ENCODE results near the gene FSCN2.

Gene FSCN2

DNA sequence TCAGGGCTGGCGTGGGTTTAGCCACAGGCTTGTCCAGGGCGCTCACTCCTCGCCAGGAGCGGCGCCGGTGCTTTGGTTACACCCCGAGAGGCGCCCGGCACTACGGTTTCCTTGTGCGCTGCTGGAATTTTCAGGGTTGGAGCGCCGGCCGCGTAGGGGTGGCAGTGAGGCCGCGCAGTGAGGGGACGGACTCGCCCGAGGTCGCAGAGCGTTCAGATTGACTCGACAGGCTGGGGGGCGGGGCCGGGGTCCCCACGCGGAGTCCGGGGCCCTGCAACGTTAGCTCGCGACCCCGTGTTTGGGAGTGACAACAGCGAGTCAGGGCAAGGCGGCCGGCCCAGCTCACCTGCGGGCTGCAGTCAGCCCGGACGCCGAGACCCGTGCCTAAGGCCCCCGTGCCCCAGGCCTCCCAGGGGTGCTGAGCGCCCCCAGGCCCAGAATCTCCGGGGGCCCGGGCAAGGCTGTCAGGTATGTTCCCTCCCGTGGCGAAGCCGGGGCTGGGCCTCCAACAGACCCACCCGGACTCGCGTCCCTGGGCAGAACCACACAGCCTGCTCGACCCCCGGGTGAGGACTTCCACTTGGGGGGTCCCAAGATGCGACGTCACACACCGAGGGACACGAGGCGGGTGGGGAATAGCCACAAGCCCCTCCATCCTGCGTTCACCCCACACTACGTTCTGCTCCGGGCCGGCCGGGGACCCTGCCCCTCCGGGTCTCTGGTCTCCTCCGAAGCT is 14.3 kb upstream of the FSCN2 start:
- peak; percentile 19 for DNase-seq (ENCODE audit: low spot score)

DNA sequence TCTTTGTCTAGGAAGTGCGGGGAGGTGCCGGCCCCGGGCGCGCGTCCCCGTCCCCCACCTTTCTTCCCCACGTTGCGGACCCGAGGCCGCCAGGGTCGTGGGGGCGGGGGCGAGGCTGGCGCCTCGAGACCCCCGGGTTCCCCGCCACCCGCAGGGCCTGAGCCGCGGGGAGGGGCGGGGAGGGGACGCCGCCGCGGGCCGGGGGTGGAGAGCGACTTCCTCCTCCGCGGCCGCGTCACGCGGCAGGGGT is 13.8 kb upstream of the FSCN2 start:
- DNase-seq (ENCODE audit: low spot score) = no peak

GRCh38 chr17:81514739-81515529 is 13.2 kb upstream of the FSCN2 start:
- DNase-seq (ENCODE audit: low spot score) = peak; percentile 71

DNA sequence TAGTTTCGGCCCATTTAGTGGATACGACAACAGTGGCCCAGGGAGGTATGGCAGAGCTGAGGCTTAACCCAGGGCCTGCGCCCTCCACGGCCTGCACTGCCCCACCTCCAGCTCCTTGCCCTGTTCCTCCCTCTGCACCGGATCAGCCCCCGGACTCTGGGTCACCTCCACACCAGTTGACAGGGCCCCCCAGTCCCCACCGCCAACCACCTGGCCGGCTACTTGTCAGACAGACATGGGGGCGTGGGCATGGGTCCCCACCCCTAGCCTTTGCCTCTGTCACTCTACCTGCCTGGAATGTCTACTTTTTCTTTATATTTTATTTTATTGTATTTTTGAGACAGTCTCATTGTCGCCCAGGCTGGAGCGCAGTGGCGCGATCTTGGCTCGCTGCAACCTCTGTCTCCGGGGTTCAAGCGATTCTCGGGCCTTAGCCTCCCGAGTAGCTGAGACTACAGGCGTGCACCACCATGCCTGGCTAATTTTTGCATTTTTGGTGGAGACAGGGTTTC is 12.6 kb upstream of the FSCN2 start:
- DNase-seq (ENCODE audit: low spot score) = no peak

DNA sequence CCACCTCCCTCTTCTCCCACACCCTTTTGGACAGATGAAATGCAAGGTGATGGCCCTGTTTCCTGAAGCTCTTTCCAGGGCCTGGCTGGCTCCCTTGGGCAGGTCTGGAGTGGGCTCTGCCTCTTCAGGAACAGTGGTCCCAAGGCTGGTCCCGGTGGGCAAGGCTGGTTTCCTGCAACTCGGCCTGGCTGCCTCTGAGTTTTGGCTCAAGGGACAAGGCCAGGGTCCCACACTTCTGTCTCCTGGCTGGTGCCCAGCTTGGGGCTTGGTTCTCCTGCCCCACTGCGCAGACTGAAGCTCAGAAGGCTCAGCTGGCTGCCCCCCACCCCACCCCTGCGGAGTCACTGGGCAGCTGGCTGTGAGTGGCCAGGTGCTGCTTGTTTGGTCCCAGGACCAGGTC is 11.7 kb upstream of the FSCN2 start:
- no peak for DNase-seq (ENCODE audit: low spot score)

- no peak for DNase-seq (ENCODE audit: low spot score)
Observed at GRCh38 chr17:81517009-81517338, 11.2 kb upstream of the FSCN2 start.

- DNase-seq (ENCODE audit: low spot score) = no peak
Observed at GRCh38 chr17:81517339-81518112, 10.7 kb upstream of the FSCN2 start.

- no peak for DNase-seq (ENCODE audit: low spot score)
Observed at GRCh38 chr17:81518113-81518784, 9.9 kb upstream of the FSCN2 start.

DNA sequence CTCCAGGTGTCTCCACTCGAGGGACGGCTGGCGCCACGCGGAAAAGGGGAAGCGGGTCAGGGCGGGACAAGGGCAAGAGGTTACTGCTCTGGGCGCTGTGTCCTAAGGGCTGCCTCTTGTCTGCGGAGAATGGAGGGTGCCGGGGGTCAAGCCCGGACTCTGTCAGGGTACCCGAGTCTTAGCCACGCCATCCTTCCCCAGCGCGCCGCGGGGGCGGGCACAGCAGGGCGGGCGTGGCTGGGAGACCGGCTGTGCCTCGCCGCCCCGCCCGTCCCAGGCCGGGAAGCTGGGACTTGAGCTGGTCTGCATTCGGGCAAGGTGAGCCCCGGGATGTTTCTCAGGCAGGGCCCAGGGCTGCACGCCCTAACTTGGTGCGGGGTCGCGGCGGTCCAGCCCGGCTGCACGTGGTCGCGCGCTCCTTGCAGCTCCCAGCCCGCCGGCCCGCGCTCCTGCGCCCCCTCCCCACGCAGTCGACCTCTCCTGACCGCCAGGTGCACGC is 9.3 kb upstream of the FSCN2 start:
- DNase-seq (ENCODE audit: low spot score) = no peak

- peak; percentile 77 for DNase-seq (ENCODE audit: low spot score)
Observed at GRCh38 chr17:81519284-81520020, 8.7 kb upstream of the FSCN2 start.

- no peak for DNase-seq (ENCODE audit: low spot score)
Observed at GRCh38 chr17:81520021-81520901, 7.9 kb upstream of the FSCN2 start.

DNA sequence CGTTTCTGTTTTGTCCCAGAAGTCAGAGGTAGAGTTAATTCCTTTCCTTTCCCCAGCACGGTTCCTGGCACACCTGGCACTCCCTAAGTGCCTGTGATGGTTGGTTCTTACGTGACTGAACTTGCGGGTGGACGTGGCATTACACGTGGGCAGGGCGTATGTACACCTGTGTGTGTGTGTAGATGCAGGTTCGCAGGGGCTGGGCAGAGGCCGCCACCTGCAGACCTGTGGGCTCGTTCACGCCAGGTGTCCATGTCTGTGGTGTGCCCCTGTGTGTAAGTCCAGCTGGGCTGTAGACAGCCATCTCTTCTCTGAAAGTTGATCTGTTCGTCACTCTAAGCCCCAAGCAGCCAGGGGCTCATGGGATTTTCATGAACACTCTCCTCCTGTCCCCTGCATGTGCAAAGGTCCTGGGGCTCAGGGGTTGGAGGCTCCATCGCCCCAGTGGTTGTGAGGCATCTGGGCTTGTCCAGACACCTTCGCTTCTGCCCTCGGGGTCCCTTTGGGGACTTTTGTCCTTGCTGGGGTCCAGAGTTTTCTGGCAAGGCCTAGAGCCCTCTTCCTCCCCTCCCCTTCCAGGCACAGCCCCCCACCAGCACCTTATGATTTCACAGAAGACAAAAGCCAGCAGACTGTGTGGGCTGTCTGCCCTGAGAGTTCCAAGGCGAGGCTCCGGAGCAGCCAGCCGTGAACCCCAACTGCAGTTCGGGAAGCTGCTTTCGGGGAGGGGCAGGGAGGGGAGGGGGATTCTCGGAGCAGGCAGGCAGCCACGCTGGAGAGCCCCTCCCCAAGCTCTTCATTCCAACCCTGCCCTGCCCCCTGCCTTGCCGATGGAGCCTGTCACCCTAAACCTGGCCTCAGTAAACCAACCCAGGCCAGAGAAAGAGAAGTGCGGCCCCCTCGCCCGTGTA is 5.4 kb upstream of the FSCN2 start:
- no peak for DNase-seq (ENCODE audit: low spot score)

DNA sequence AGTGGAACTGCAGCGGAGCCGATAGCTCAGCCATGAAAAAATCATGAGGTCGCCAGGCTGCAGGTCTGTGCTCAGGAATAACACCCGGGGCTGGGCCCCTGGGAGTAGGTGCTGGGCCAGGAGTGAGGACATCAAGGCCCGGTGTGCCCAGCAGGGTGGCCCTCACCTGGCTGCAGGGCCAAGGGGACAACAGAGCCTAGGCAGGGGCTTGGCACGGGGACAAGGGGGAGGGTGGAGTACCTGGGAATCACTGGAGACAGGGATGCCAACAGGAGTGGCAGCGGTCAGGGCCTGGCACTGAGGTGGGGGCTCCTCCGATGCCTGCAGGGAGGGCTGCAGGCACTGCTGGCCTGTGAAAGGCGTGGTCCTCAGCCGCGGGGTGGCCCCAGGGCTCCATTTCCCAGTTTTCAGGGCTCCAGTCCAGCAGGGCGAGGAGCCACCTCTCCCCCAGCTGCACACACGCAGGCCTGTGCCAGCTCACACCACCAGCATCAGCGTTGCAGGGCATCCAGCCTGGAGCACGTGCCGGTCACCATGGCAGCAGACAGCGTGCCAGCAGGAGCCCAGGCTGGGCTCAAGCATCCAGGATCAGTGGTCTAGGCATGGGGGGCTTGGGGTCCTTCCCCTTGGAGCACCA is 4.7 kb upstream of the FSCN2 start:
- no peak for DNase-seq (ENCODE audit: low spot score)

- no peak for DNase-seq (ENCODE audit: low spot score)
Observed at GRCh38 chr17:81524039-81524864, 3.9 kb upstream of the FSCN2 start.

GRCh38 chr17:81524865-81525159 is 3.4 kb upstream of the FSCN2 start:
- no peak for DNase-seq (ENCODE audit: low spot score)

GRCh38 chr17:81526662-81527571 is 1.3 kb upstream of the FSCN2 start:
- DNase-seq (ENCODE audit: low spot score) = no peak

DNA sequence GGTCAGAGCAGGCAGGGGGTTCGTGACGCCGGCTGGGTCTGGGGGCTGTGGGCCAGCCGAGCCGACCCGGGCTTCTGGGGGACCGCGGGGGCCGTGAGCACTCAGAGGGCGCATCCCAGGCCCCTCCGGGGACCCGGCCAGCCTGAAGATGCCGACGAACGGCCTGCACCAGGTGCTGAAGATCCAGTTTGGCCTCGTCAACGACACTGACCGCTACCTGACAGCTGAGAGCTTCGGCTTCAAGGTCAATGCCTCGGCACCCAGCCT is 140 bp downstream of the FSCN2 start:
- no peak for DNase-seq (ENCODE audit: low spot score)
